ENCODE measurements around the gene ADGRD1.

The ADGRD1 gene

GRCh38 chr12:131135786-131136538 is 182.3 kb downstream of the ADGRD1 start:
- DNase-seq (ENCODE audit: low read depth in 3 of 3), result no peak

GRCh38 chr12:131136539-131136872 is 182.8 kb downstream of the ADGRD1 start:
- no peak for DNase-seq (ENCODE audit: low read depth in 3 of 3)

GRCh38 chr12:131137009-131137835 is 183.5 kb downstream of the ADGRD1 start:
- DNase-seq (ENCODE audit: low read depth in 3 of 3), result no peak

- DNase-seq (ENCODE audit: low read depth in 3 of 3), result no peak
Measured at GRCh38 chr12:131137836-131138637, 184.3 kb downstream of the ADGRD1 start.

GRCh38 chr12:131138638-131139362 is 185.1 kb downstream of the ADGRD1 start:
- DNase-seq (ENCODE audit: low read depth in 3 of 3), result no peak

GRCh38 chr12:131139363-131140068 is 185.8 kb downstream of the ADGRD1 start:
- DNase-seq (ENCODE audit: low read depth in 3 of 3), result no peak

- no peak for DNase-seq (ENCODE audit: low read depth in 3 of 3)
Measured at GRCh38 chr12:131140069-131140435, 186.3 kb downstream of the ADGRD1 start.

- no peak for DNase-seq (ENCODE audit: low read depth in 3 of 3)
Measured at GRCh38 chr12:131140697-131141096, 187.0 kb downstream of the ADGRD1 start.

GRCh38 chr12:131141514-131141913 is 187.8 kb downstream of the ADGRD1 start:
- DNase-seq (ENCODE audit: low read depth in 3 of 3), result no peak

- no peak for DNase-seq (ENCODE audit: low read depth in 3 of 3)
Measured at GRCh38 chr12:131142891-131143657, 189.4 kb downstream of the ADGRD1 start.

GRCh38 chr12:131146173-131146675 is 192.5 kb downstream of the ADGRD1 start:
- DNase-seq (ENCODE audit: low read depth in 3 of 3), result no peak

GRCh38 chr12:131147293-131147692 is 193.6 kb downstream of the ADGRD1 start:
- DNase-seq (ENCODE audit: low read depth in 3 of 3), result no peak

GRCh38 chr12:131147894-131148293 is 194.2 kb downstream of the ADGRD1 start:
- no peak for DNase-seq (ENCODE audit: low read depth in 3 of 3)

- DNase-seq (ENCODE audit: low read depth in 3 of 3), result no peak
Measured at GRCh38 chr12:131151558-131152345, 198.0 kb downstream of the ADGRD1 start.

GRCh38 chr12:131152587-131152986 is 198.9 kb downstream of the ADGRD1 start:
- no peak for DNase-seq (ENCODE audit: low read depth in 3 of 3)

- no peak for DNase-seq (ENCODE audit: low read depth in 3 of 3)
Measured at GRCh38 chr12:131153016-131153415, 199.3 kb downstream of the ADGRD1 start.

GRCh38 chr12:131153956-131154355 is 200.2 kb downstream of the ADGRD1 start:
- no peak for DNase-seq (ENCODE audit: low read depth in 3 of 3)

GRCh38 chr12:131155131-131155530 is 201.4 kb downstream of the ADGRD1 start:
- DNase-seq (ENCODE audit: low read depth in 3 of 3), result no peak

GRCh38 chr12:131157743-131158142 is 204.0 kb downstream of the ADGRD1 start:
- no peak for DNase-seq (ENCODE audit: low read depth in 3 of 3)

All from stimulated activated CD4-positive, alpha-beta T cell treated with anti-CD3 and anti-CD28 coated beads, TNF-alpha, amount 100 ng/mL, for 48 hours (primary cell).